ENCODE results near the gene GDA. TPM values are rescaled to one million over a fixed set of nuclear protein-coding genes. Genes with fewer than 3 reads are reported as not detected.

Gene GDA
- total and polyA plus RNA-seq, 7 donors = 0.07 to 0.52 (median 0.16) TPM

GRCh38 chr9:72158680-72159079, 9.4 kb downstream of the GDA start:
- DNase-seq (no peak), ATAC-seq (no peak)
- Histone ChIP-seq H3K9me3 (no peaks in the 10 kb centered on the region), H3K36me3 (ENCODE audit: insufficient read depth in 1 of 2, low read depth in 1 of 2) (no peaks in the 10 kb centered on the region), H3K4me3 (no peak overlapping the region), H3K4me1 (no peaks in the 10 kb centered on the region), H3K27ac (no peak overlapping the region), H3K27me3 (ENCODE audit: insufficient read depth in 3 of 3, low read length in 2 of 3) (no peaks in the 10 kb centered on the region)
- TF ChIP-seq CTCF (IDR thresholded peaks at IDR 0.05) = no peak
- 81 to 84% (median 83%) methylated on average over 3 of the region's 3 CpGs for WGBS, 3 donors
- intact Hi-C loops (cut with DNase I) = no loop called here

- no peaks in the 10 kb centered on the region for H3K4me1 ChIP-seq
- no peak for DNase-seq
- TF ChIP-seq CTCF (IDR thresholded peaks at IDR 0.05) = no peak
- intact Hi-C loops (cut with DNase I) = no loop called here
- no peaks in the 10 kb centered on the region for H3K9me3 ChIP-seq
- H3K27ac ChIP-seq = no peak overlapping the region
- WGBS, 3 donors = 44 to 69% (median 55%) methylated on average over 6 of the region's 6 CpGs
- no peak overlapping the region for H3K4me3 ChIP-seq
- peak in 2 of 4 donors; percentile 46 to 59 for ATAC-seq
- no peaks in the 10 kb centered on the region for H3K27me3 ChIP-seq (ENCODE audit: insufficient read depth in 3 of 3, low read length in 2 of 3)
- H3K36me3 ChIP-seq (ENCODE audit: insufficient read depth in 1 of 2, low read depth in 1 of 2) = no peaks in the 10 kb centered on the region
These were observed 11.3 kb downstream of the GDA start for GRCh38 chr9:72160446-72161123.

- Histone ChIP-seq H3K27me3 (ENCODE audit: insufficient read depth in 3 of 3, low read length in 2 of 3) (no peaks in the 10 kb centered on the region), H3K9me3 (no peaks in the 10 kb centered on the region), H3K4me1 (peaks cover 11% of the 10 kb centered on the region), H3K36me3 (ENCODE audit: insufficient read depth in 1 of 2, low read depth in 1 of 2) (no peaks in the 10 kb centered on the region), H3K4me3 (no peak overlapping the region), H3K27ac (no peak overlapping the region)
- no peak for ATAC-seq
- intact Hi-C loops (cut with DNase I) = no loop called here
- TF ChIP-seq CTCF (IDR thresholded peaks at IDR 0.05) = no peak
- DNase-seq = no peak
- 77 to 87% (median 86%) methylated on average over 7 of the region's 7 CpGs for WGBS, 3 donors
These were observed 16.1 kb downstream of the GDA start for GRCh38 chr9:72165326-72165725.

GRCh38 chr9:72165821-72166547, 16.7 kb downstream of the GDA start:
- 74 to 79% (median 76%) methylated on average over 4 of the region's 4 CpGs for WGBS, 3 donors

More at GRCh38 chr9:72165821-72166547, 16.7 kb downstream of the GDA start:
- no peaks in the 10 kb centered on the region for H3K27me3 ChIP-seq (ENCODE audit: insufficient read depth in 3 of 3, low read length in 2 of 3)
- H3K27ac ChIP-seq = no peak overlapping the region
- ATAC-seq (no peak), DNase-seq (no peak)
- H3K9me3 ChIP-seq = no peaks in the 10 kb centered on the region
- no peak for TF ChIP-seq CTCF (IDR thresholded peaks at IDR 0.05)
- intact Hi-C loops (cut with DNase I) = no loop called here
- no peaks in the 10 kb centered on the region for H3K36me3 ChIP-seq (ENCODE audit: insufficient read depth in 1 of 2, low read depth in 1 of 2)
- peaks cover 11% of the 10 kb centered on the region for H3K4me1 ChIP-seq
- H3K4me3 ChIP-seq = no peak overlapping the region

Measured in psoas muscle (tissue), 8 donors.